ENCODE results near the gene SOAT1.

DNA sequence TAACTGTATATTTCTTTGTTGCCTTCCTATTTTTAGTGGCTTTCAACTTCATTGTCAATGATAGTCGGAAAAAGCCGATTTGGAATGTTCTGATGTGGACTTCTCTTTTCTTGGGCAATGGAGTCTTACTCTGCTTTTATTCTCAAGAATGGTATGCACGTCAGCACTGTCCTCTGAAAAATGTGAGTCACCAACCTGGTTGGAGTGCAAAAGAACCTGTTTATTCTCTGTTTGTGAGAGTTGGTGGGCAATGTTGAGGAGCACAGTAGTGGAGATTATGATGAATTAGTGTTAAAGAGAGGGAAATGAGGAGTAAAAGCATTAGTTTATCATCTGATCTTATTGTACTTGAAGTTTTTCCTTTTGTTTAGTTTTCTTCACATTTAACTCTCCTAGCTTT is 57.7 kb downstream of the SOAT1 start:
- TF ChIP-seq, protein P1, sequence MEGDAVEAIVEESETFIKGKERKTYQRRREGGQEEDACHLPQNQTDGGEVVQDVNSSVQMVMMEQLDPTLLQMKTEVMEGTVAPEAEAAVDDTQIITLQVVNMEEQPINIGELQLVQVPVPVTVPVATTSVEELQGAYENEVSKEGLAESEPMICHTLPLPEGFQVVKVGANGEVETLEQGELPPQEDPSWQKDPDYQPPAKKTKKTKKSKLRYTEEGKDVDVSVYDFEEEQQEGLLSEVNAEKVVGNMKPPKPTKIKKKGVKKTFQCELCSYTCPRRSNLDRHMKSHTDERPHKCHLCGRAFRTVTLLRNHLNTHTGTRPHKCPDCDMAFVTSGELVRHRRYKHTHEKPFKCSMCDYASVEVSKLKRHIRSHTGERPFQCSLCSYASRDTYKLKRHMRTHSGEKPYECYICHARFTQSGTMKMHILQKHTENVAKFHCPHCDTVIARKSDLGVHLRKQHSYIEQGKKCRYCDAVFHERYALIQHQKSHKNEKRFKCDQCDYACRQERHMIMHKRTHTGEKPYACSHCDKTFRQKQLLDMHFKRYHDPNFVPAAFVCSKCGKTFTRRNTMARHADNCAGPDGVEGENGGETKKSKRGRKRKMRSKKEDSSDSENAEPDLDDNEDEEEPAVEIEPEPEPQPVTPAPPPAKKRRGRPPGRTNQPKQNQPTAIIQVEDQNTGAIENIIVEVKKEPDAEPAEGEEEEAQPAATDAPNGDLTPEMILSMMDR (conservative IDR thresholded peaks at IDR 0.05) = no peak
- TF ChIP-seq ZFX (IDR thresholded peaks at IDR 0.05) = no peak

All from C4-2B (cell line).